OCI-LY7 (cell line): Measurements from ENCODE around the gene TTBK1. TPM values are rescaled to one million over a fixed set of nuclear protein-coding genes. Genes with fewer than 3 reads are reported as not detected.

ENCODE experiments used
- BruUV-seq: library from RNA; stranded (reverse); fragments of 400-500 nt; replicated peaks from 2 replicates; lab custom pipeline; 2021; lab: Mats Ljungman, UMichigan
- CTCF ChIA-PET: fragments of 300-600 bp; sonication (Branson Sonifier 250); formaldehyde crosslinking; loops from one replicate; lab custom pipeline; 2022; ENCODE audit warnings: antibody characterized with exemption; ENCODE audit not compliant: unreplicated experiment; lab: Charles Lee
- POLR2A ChIA-PET: fragments of 300-600 bp; sonication (Branson Sonifier 250); formaldehyde crosslinking; loops from one replicate; lab custom pipeline; 2022; ENCODE audit warnings: antibody characterized with exemption; lab: Charles Lee
- DNase-seq: peaks from one replicate; pipeline ENCODE4 v3.0.0-alpha.2; 2015; ENCODE audit warnings: low spot score
- H2AFZ ChIP-seq: fragments of 200-600 bp; sonication (generic), shearing (Covaris generic); 2 replicates; pipeline ENCODE4 v1.6.1; 2014; ENCODE audit warnings: mild to moderate bottlenecking, antibody characterized with exemption, low read length, moderate library complexity
- H3K27ac ChIP-seq: fragments of 200-600 bp; sonication (generic); 2 replicates; pipeline ENCODE4 v1.5.1; 2014; ENCODE audit warnings: mixed run types, low read depth, mild to moderate bottlenecking, moderate library complexity, low read length, inconsistent platforms; ENCODE audit not compliant: poor library complexity, severe bottlenecking
- H3K36me3 ChIP-seq: fragments of 200-600 bp; sonication (generic); 2 replicates; pipeline ENCODE4 v1.6.1; 2014; ENCODE audit warnings: mild to moderate bottlenecking, antibody characterized with exemption, low read length, moderate library complexity, mixed read lengths; ENCODE audit not compliant: insufficient read depth
- H3K4me1 ChIP-seq: fragments of 200-600 bp; sonication (generic); 2 replicates; pipeline ENCODE4 v1.5.1; 2014; ENCODE audit warnings: mild to moderate bottlenecking, low read length; ENCODE audit not compliant: insufficient read depth, poor library complexity, severe bottlenecking
- H3K4me2 ChIP-seq: fragments of 200-600 bp; sonication (generic); 2 replicates; pipeline ENCODE4 v1.6.1; 2014; ENCODE audit warnings: mild to moderate bottlenecking, low read length
- H3K4me3 ChIP-seq: fragments of 200-600 bp; sonication (generic); 2 replicates; pipeline ENCODE4 v1.5.1; 2014; ENCODE audit warnings: mild to moderate bottlenecking, low read depth, low read length; ENCODE audit not compliant: poor library complexity, severe bottlenecking
- H3K79me2 ChIP-seq: fragments of 200-600 bp; sonication (generic); 2 replicates; pipeline ENCODE4 v1.6.1; 2016; ENCODE audit warnings: low read depth, mild to moderate bottlenecking, low read length, moderate library complexity, mixed read lengths; ENCODE audit not compliant: insufficient read depth
- H3K9me2 ChIP-seq: fragments of 200-600 bp; sonication (generic); 2 replicates; pipeline ENCODE4 v1.6.1; 2016; ENCODE audit warnings: mild to moderate bottlenecking, low read length, mixed read lengths; ENCODE audit not compliant: insufficient read depth
- H3K9me3 ChIP-seq: fragments of 200-600 bp; sonication (generic); 2 replicates; pipeline ENCODE4 v1.6.1; 2014; ENCODE audit warnings: mild to moderate bottlenecking, mixed run types, low read length, mixed read lengths
- H4K20me1 ChIP-seq: fragments of 200-600 bp; sonication (generic); 2 replicates; pipeline ENCODE4 v1.6.1; 2014; ENCODE audit warnings: mild to moderate bottlenecking, antibody characterized with exemption, low read length, moderate library complexity, mixed read lengths; ENCODE audit not compliant: insufficient read depth
- EZH2phosphoT487 ChIP-seq: fragments of 200-600 bp; sonication (generic); IDR thresholded peaks from 2 replicates; pipeline ENCODE4 v1.6.1; 2018; ENCODE audit warnings: low read depth, borderline replicate concordance, mild to moderate bottlenecking, mixed run types, antibody characterized with exemption, low read length, moderate library complexity, mixed read lengths
- intact Hi-C: fragments of 100-400 bp; cut with micrococcal nuclease; formaldehyde crosslinking; loops from one replicate; pipeline ENCODE4 v1.10.0; 2022; ENCODE audit not compliant: unreplicated experiment
- total RNA-seq, 2 experiments: library from RNA; depleted of rRNA in 1 of 2; stranded (reverse); fragments of >200 nt in 1 of 2; shearing (Covaris generic) in 1 of 2; gene quantifications; 2 replicates each; pipeline ENCODE4 v1.2.3, GENCODE V29; 2014 to 2022
- TF ChIP-seq, protein P1 (sequence below): fragments of 200-600 bp; sonication (generic); conservative IDR thresholded peaks from 2 replicates; pipeline ENCODE4 v1.5.1; 2014; ENCODE audit warnings: mild to moderate bottlenecking, antibody characterized with exemption, low read length, moderate library complexity, mixed read lengths

TTBK1 gene
- total RNA-seq, 2 experiments from 2014 or later, result 0.35 to 1.7 TPM

GRCh38 chr6:43240950-43241349 lies 2.3 kb upstream of the TTBK1 start:
- BruUV-seq, result no TSS peak
- H3K4me1 ChIP-seq, result peaks cover 2% of the 10 kb centered on the region

GRCh38 chr6:43241446-43241845 lies 1.8 kb upstream of the TTBK1 start:
- no peak overlapping the region for H3K4me3 ChIP-seq
- no peak overlapping the region for H3K4me2 ChIP-seq
- POLR2A ChIA-PET, result interaction anchor here (0.6 to 0.8 kb wide), 2 partner anchors 8 to 839 kb away, joined by 4 to 8 read pairs; no protein-coding TSS in a partner anchor
- BruUV-seq, result no TSS peak
- no peaks in the 10 kb centered on the region for H3K9me2 ChIP-seq
- H4K20me1 ChIP-seq, result no peaks in the 10 kb centered on the region
- no peaks in the 10 kb centered on the region for H3K9me3 ChIP-seq
- CTCF ChIA-PET, result no interaction called here
- no peak overlapping the region for H2AFZ ChIP-seq
- TF ChIP-seq, protein P1, sequence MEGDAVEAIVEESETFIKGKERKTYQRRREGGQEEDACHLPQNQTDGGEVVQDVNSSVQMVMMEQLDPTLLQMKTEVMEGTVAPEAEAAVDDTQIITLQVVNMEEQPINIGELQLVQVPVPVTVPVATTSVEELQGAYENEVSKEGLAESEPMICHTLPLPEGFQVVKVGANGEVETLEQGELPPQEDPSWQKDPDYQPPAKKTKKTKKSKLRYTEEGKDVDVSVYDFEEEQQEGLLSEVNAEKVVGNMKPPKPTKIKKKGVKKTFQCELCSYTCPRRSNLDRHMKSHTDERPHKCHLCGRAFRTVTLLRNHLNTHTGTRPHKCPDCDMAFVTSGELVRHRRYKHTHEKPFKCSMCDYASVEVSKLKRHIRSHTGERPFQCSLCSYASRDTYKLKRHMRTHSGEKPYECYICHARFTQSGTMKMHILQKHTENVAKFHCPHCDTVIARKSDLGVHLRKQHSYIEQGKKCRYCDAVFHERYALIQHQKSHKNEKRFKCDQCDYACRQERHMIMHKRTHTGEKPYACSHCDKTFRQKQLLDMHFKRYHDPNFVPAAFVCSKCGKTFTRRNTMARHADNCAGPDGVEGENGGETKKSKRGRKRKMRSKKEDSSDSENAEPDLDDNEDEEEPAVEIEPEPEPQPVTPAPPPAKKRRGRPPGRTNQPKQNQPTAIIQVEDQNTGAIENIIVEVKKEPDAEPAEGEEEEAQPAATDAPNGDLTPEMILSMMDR, result no peak
- TF ChIP-seq EZH2phosphoT487, result no peak
- H3K4me1 ChIP-seq, result peaks cover 7% of the 10 kb centered on the region
- intact Hi-C loops, result no loop called here
- H3K27ac ChIP-seq, result no peak overlapping the region
- no peaks in the 10 kb centered on the region for H3K79me2 ChIP-seq
- H3K36me3 ChIP-seq, result no peaks in the 10 kb centered on the region
- DNase-seq, result no peak

More at GRCh38 chr6:43240950-43241349, 2.3 kb upstream of the TTBK1 start:
- TF ChIP-seq, protein P1, result no peak
- no peak for TF ChIP-seq EZH2phosphoT487
- intact Hi-C loops, result no loop called here
- H3K79me2 ChIP-seq, result no peaks in the 10 kb centered on the region
- no peaks in the 10 kb centered on the region for H3K36me3 ChIP-seq
- H2AFZ ChIP-seq, result no peak overlapping the region
- no peak for DNase-seq
- no peaks in the 10 kb centered on the region for H4K20me1 ChIP-seq
- no peaks in the 10 kb centered on the region for H3K9me3 ChIP-seq
- no peak overlapping the region for H3K27ac ChIP-seq
- no peaks in the 10 kb centered on the region for H3K9me2 ChIP-seq
- CTCF ChIA-PET, result no interaction called here
- no peak overlapping the region for H3K4me2 ChIP-seq
- no peak overlapping the region for H3K4me3 ChIP-seq
- POLR2A ChIA-PET, result interaction anchor here (0.6 to 0.8 kb wide), 2 partner anchors 9 to 840 kb away, joined by 4 to 8 read pairs; no protein-coding TSS in a partner anchor

DNA sequence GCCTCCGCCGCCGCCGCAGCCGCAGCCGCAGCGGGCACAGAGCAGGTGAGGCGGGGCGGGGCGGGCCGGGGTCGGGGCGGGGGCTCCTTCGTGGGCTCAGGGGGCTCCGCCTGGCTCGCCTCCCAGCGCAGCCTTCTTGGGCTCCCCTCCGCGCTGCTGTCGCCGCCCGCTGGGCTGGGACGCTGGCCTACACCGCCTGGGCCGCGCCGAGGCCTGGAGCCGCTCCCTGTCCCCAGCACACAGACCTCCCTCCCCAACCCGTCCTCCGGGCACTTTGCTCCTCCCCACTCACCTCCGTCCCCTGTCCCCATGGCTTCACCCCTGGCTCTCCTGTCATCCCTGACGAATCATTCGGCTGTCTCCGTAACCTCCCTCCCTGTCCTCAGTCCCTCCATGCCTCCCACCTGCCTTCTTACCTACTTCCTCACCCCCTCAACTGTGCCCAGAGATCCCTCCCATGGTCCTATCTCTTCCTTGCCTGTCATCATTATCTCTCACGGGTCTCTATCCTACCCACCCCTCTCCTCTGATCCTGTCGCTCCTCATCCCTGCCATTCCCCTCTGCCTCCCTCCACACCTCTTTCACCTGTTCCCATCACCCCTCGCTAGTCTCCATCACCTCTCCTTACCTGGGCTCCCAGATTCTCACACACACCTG lies 512 bp downstream of the TTBK1 start:
- ChIA-PET POLR2A (interaction anchor here (0.7 kb wide), 1 partner anchor 185 kb away, joined by 4 read pairs; no protein-coding TSS in a partner anchor), CTCF (no interaction called here)
- Histone ChIP-seq H3K4me2 (no peak overlapping the region), H4K20me1 (no peaks in the 10 kb centered on the region), H3K79me2 (no peaks in the 10 kb centered on the region), H3K27ac (no peak overlapping the region), H3K4me3 (no peak overlapping the region), H3K36me3 (no peaks in the 10 kb centered on the region), H3K9me3 (no peaks in the 10 kb centered on the region), H3K9me2 (no peaks in the 10 kb centered on the region), H2AFZ (no peak overlapping the region), H3K4me1 (peaks cover 20% of the 10 kb centered on the region)
- BruUV-seq, result no TSS peak
- no peak for TF ChIP-seq EZH2phosphoT487
- TF ChIP-seq, protein P1, result no peak
- DNase-seq, result no peak
- intact Hi-C loops, result no loop called here
